HG03196 (cell line): ENCODE results near the gene FUZ.

Experiments
- ATAC-seq: cut with Tn5 transposase; IDR thresholded peaks from one replicate; pipeline ENCODE4 v1.9.1; 2021; ENCODE audit not compliant: unreplicated experiment

The FUZ gene

GRCh38 chr19:49812997-49813861 lies at the start of gene FUZ:
TSS of gene FUZ (minus strand) at chr19:49813292. CDS start at chr19:49813106, 186 bp downstream.
- ATAC-seq = peak; percentile 43

- ATAC-seq = no peak
Measured at GRCh38 chr19:49862391-49863253, 49.5 kb upstream of the FUZ start.

GRCh38 chr19:49861541-49862378 lies 48.7 kb upstream of the FUZ start:
- ATAC-seq = no peak

- no peak for ATAC-seq
Measured at GRCh38 chr19:49861107-49861506, 48.0 kb upstream of the FUZ start.

GRCh38 chr19:49860336-49861102 lies 47.4 kb upstream of the FUZ start:
- ATAC-seq = no peak

GRCh38 chr19:49859682-49860335 lies 46.7 kb upstream of the FUZ start:
- no peak for ATAC-seq

- ATAC-seq = no peak
Measured at GRCh38 chr19:49858088-49858985, 45.2 kb upstream of the FUZ start.

GRCh38 chr19:49857838-49858087 lies 44.7 kb upstream of the FUZ start:
- no peak for ATAC-seq

- ATAC-seq = no peak
Measured at GRCh38 chr19:49857061-49857837, 44.2 kb upstream of the FUZ start.

- no peak for ATAC-seq
Measured at GRCh38 chr19:49856574-49857021, 43.5 kb upstream of the FUZ start.

GRCh38 chr19:49855676-49856573 lies 42.8 kb upstream of the FUZ start:
- no peak for ATAC-seq

- ATAC-seq = no peak
Measured at GRCh38 chr19:49855277-49855675, 42.2 kb upstream of the FUZ start.

- ATAC-seq = no peak
Measured at GRCh38 chr19:49854378-49855263, 41.5 kb upstream of the FUZ start.

- no peak for ATAC-seq
Measured at GRCh38 chr19:49853852-49854377, 40.8 kb upstream of the FUZ start.

GRCh38 chr19:49852631-49853126 lies 39.6 kb upstream of the FUZ start:
- ATAC-seq = no peak
